ENCODE measurements around the gene MAPK6.
A peak's percentile ranks its signal among the peaks of the same experiment; 100 is the strongest.
"Not testable (repeated sequence)": the region's sequence is repeated elsewhere in the genome, so short reads cannot be mapped to it uniquely, and the experiment has no call there.

The MAPK6 gene

GRCh38 chr15:52045795-52046298 is 26.8 kb downstream of the MAPK6 start:
- H3K9me3 Mint-ChIP-seq; H3K27me3 Mint-ChIP-seq (ENCODE audit: low read depth): not testable (repeated sequence)
- peaks cover 40% of the 10 kb centered on the region for H3K36me3 Mint-ChIP-seq (ENCODE audit: low read depth)
- peak overlapping the region; percentile 76 for H3K4me3 Mint-ChIP-seq
- peak; percentile 27 for DNase-seq (ENCODE audit: low spot score)
- peak overlapping the region; percentile 94 for H3K27ac Mint-ChIP-seq
- H3K4me1 Mint-ChIP-seq (ENCODE audit: low read depth): peaks cover 43% of the 10 kb centered on the region

GRCh38 chr15:52046552-52046951 is 27.5 kb downstream of the MAPK6 start:
- peak overlapping the region; percentile 76 for H3K4me3 Mint-ChIP-seq
- peak overlapping the region; percentile 94 for H3K27ac Mint-ChIP-seq
- peaks cover 40% of the 10 kb centered on the region for H3K4me1 Mint-ChIP-seq (ENCODE audit: low read depth)
- not testable (repeated sequence) for H3K27me3 Mint-ChIP-seq (ENCODE audit: low read depth); H3K9me3 Mint-ChIP-seq; DNase-seq (ENCODE audit: low spot score)
- H3K36me3 Mint-ChIP-seq (ENCODE audit: low read depth): peaks cover 43% of the 10 kb centered on the region

- peaks cover 59% of the 10 kb centered on the region for H3K36me3 Mint-ChIP-seq (ENCODE audit: low read depth)
- no peak for DNase-seq (ENCODE audit: low spot score)
- no peak overlapping the region for H3K27ac Mint-ChIP-seq
- H3K9me3 Mint-ChIP-seq: no peaks in the 10 kb centered on the region
- no peak overlapping the region for H3K4me3 Mint-ChIP-seq
- no peaks in the 10 kb centered on the region for H3K27me3 Mint-ChIP-seq (ENCODE audit: low read depth)
- H3K4me1 Mint-ChIP-seq (ENCODE audit: low read depth): peaks cover 20% of the 10 kb centered on the region
These were observed 31.4 kb downstream of the MAPK6 start for GRCh38 chr15:52050416-52050815.

GRCh38 chr15:52052066-52052935 is 33.3 kb downstream of the MAPK6 start:
- Mint-ChIP-seq H3K9me3 (no peaks in the 10 kb centered on the region), H3K36me3 (ENCODE audit: low read depth) (peaks cover 46% of the 10 kb centered on the region), H3K4me3 (no peak overlapping the region), H3K4me1 (ENCODE audit: low read depth) (peaks cover 5% of the 10 kb centered on the region), H3K27me3 (ENCODE audit: low read depth) (no peaks in the 10 kb centered on the region), H3K27ac (no peak overlapping the region)
- no peak for DNase-seq (ENCODE audit: low spot score)

GRCh38 chr15:52054381-52054780 is 35.4 kb downstream of the MAPK6 start:
- H3K4me1 Mint-ChIP-seq (ENCODE audit: low read depth): no peaks in the 10 kb centered on the region
- H3K9me3 Mint-ChIP-seq: no peaks in the 10 kb centered on the region
- H3K27me3 Mint-ChIP-seq (ENCODE audit: low read depth): no peaks in the 10 kb centered on the region
- no peak overlapping the region for H3K4me3 Mint-ChIP-seq
- H3K27ac Mint-ChIP-seq: no peak overlapping the region
- peaks cover 40% of the 10 kb centered on the region for H3K36me3 Mint-ChIP-seq (ENCODE audit: low read depth)
- DNase-seq (ENCODE audit: low spot score): no peak

- H3K9me3 Mint-ChIP-seq; H3K4me3 Mint-ChIP-seq; H3K27me3 Mint-ChIP-seq (ENCODE audit: low read depth); DNase-seq (ENCODE audit: low spot score); H3K4me1 Mint-ChIP-seq (ENCODE audit: low read depth); H3K27ac Mint-ChIP-seq: not testable (repeated sequence)
- peaks cover 38% of the 10 kb centered on the region for H3K36me3 Mint-ChIP-seq (ENCODE audit: low read depth)
These were observed 35.8 kb downstream of the MAPK6 start for GRCh38 chr15:52054858-52055257.

GRCh38 chr15:52056001-52056400 is 37.0 kb downstream of the MAPK6 start:
- Mint-ChIP-seq H3K27ac (no peak overlapping the region), H3K4me3 (no peak overlapping the region), H3K27me3 (ENCODE audit: low read depth) (no peaks in the 10 kb centered on the region), H3K36me3 (ENCODE audit: low read depth) (peaks cover 35% of the 10 kb centered on the region), H3K9me3 (no peaks in the 10 kb centered on the region), H3K4me1 (ENCODE audit: low read depth) (peaks cover 4% of the 10 kb centered on the region)
- no peak for DNase-seq (ENCODE audit: low spot score)

- Mint-ChIP-seq H3K27me3 (ENCODE audit: low read depth) (no peaks in the 10 kb centered on the region), H3K4me3 (no peak overlapping the region), H3K9me3 (no peaks in the 10 kb centered on the region), H3K4me1 (ENCODE audit: low read depth) (peaks cover 4% of the 10 kb centered on the region), H3K27ac (no peak overlapping the region), H3K36me3 (ENCODE audit: low read depth) (peaks cover 35% of the 10 kb centered on the region)
- no peak for DNase-seq (ENCODE audit: low spot score)
These were observed 37.5 kb downstream of the MAPK6 start for GRCh38 chr15:52056496-52056895.

GRCh38 chr15:52057996-52058395 is 39.0 kb downstream of the MAPK6 start:
- Mint-ChIP-seq H3K9me3 (no peaks in the 10 kb centered on the region), H3K4me1 (ENCODE audit: low read depth) (peaks cover 4% of the 10 kb centered on the region), H3K27ac (no peak overlapping the region), H3K27me3 (ENCODE audit: low read depth) (no peaks in the 10 kb centered on the region), H3K4me3 (no peak overlapping the region), H3K36me3 (ENCODE audit: low read depth) (peaks cover 27% of the 10 kb centered on the region)
- DNase-seq (ENCODE audit: low spot score): no peak

- DNase-seq (ENCODE audit: low spot score): no peak
- Mint-ChIP-seq H3K4me3 (no peak overlapping the region), H3K27ac (no peak overlapping the region), H3K9me3 (no peaks in the 10 kb centered on the region), H3K36me3 (ENCODE audit: low read depth) (peaks cover 35% of the 10 kb centered on the region), H3K27me3 (ENCODE audit: low read depth) (no peaks in the 10 kb centered on the region), H3K4me1 (ENCODE audit: low read depth) (peaks cover 5% of the 10 kb centered on the region)
These were observed 41.5 kb downstream of the MAPK6 start for GRCh38 chr15:52060501-52060900.

GRCh38 chr15:52066842-52067544 is 48.0 kb downstream of the MAPK6 start:
- DNase-seq (ENCODE audit: low spot score): no peak
- no peaks in the 10 kb centered on the region for H3K27me3 Mint-ChIP-seq (ENCODE audit: low read depth)
- H3K4me3 Mint-ChIP-seq: no peak overlapping the region
- peaks cover 34% of the 10 kb centered on the region for H3K36me3 Mint-ChIP-seq (ENCODE audit: low read depth)
- H3K9me3 Mint-ChIP-seq: no peaks in the 10 kb centered on the region
- peaks cover 21% of the 10 kb centered on the region for H3K4me1 Mint-ChIP-seq (ENCODE audit: low read depth)
- H3K27ac Mint-ChIP-seq: peak overlapping the region; percentile 60

- DNase-seq (ENCODE audit: low spot score): no peak
- Mint-ChIP-seq H3K27me3 (ENCODE audit: low read depth) (no peaks in the 10 kb centered on the region), H3K9me3 (no peaks in the 10 kb centered on the region), H3K4me1 (ENCODE audit: low read depth) (peaks cover 21% of the 10 kb centered on the region), H3K4me3 (no peak overlapping the region), H3K36me3 (ENCODE audit: low read depth) (peaks cover 34% of the 10 kb centered on the region), H3K27ac (peak overlapping the region; percentile 60)
These were observed 48.5 kb downstream of the MAPK6 start for GRCh38 chr15:52067545-52067926.

GRCh38 chr15:52068004-52068615 is 49.1 kb downstream of the MAPK6 start:
- H3K27ac Mint-ChIP-seq: peak overlapping the region; percentile 17
- H3K4me3 Mint-ChIP-seq: no peak overlapping the region
- no peaks in the 10 kb centered on the region for H3K9me3 Mint-ChIP-seq
- no peak for DNase-seq (ENCODE audit: low spot score)
- H3K36me3 Mint-ChIP-seq (ENCODE audit: low read depth): peaks cover 29% of the 10 kb centered on the region
- peaks cover 21% of the 10 kb centered on the region for H3K4me1 Mint-ChIP-seq (ENCODE audit: low read depth)
- no peaks in the 10 kb centered on the region for H3K27me3 Mint-ChIP-seq (ENCODE audit: low read depth)

GRCh38 chr15:52069559-52069958 is 50.5 kb downstream of the MAPK6 start:
- DNase-seq (ENCODE audit: low spot score): no peak
- Mint-ChIP-seq H3K9me3 (no peaks in the 10 kb centered on the region), H3K4me3 (no peak overlapping the region), H3K27ac (no peak overlapping the region), H3K4me1 (ENCODE audit: low read depth) (peaks cover 21% of the 10 kb centered on the region), H3K36me3 (ENCODE audit: low read depth) (peaks cover 16% of the 10 kb centered on the region), H3K27me3 (ENCODE audit: low read depth) (no peaks in the 10 kb centered on the region)

All from T-helper 2 cell treated with Interferon-gamma antibody and Interleukin-4, amounts not matched to agents 5 μg/mL and 100 μg/mL, for 36 hours (primary cell).